Naive thymus-derived CD4-positive, alpha-beta T cell (primary cell): ENCODE measurements around the gene PHF14. TPM values are rescaled to one million over a fixed set of nuclear protein-coding genes. Genes with fewer than 3 reads are reported as not detected.
A peak's percentile ranks its signal among the peaks of the same experiment; 100 is the strongest.

Experiments
- ATAC-seq: fragments of 150-1000 bp; cut with Tn5 transposase; 2 replicates; pipeline ENCODE4 v1.10.0; 2021; ENCODE audit warnings: mild to moderate bottlenecking, moderate library complexity
- CTCF ChIA-PET: fragments of 350-600 bp; sonication (Branson Sonifier 250); formaldehyde crosslinking; loops from one replicate; lab custom pipeline; 2021; ENCODE audit warnings: antibody characterized with exemption; lab: Charles Lee
- POLR2A ChIA-PET: fragments of 350-600 bp; sonication (Branson Sonifier 250); formaldehyde crosslinking; loops from one replicate; lab custom pipeline; 2021; ENCODE audit warnings: antibody characterized with exemption, inconsistent platforms; lab: Charles Lee
- DNase-seq, 9 donors: peaks; one replicate each; pipeline versions ENCODE4 v3.0.0 to v3.0.0-alpha.2; 2020 to 2022; ENCODE audit warnings: mixed read lengths in 1 of 9
- H3K27ac ChIP-seq: one replicate; pipeline ENCODE4 v1.7.0; 2013; ENCODE audit warnings: mild to moderate bottlenecking, low read depth, low read length, moderate library complexity
- H3K27me3 ChIP-seq, 2 donors: one replicate each; pipeline ENCODE4 v1.7.0; 2013; ENCODE audit warnings: low read length in 2 of 2, mild to moderate bottlenecking in 2 of 2, moderate library complexity in 2 of 2; ENCODE audit not compliant: control insufficient read depth in 2 of 2, insufficient read depth in 2 of 2
- H3K36me3 ChIP-seq, 3 experiments: 1 replicate in 2 of 3; 2 replicates in 1 of 3; pipeline ENCODE4 v1.7.0; 2013; ENCODE audit warnings: low read length in 3 of 3, mild to moderate bottlenecking in 3 of 3, moderate library complexity in 1 of 3; ENCODE audit not compliant: insufficient read depth in 3 of 3, control insufficient read depth in 2 of 3
- H3K4me1 ChIP-seq, 2 donors: one replicate each; pipeline ENCODE4 v1.7.0; 2013; ENCODE audit warnings: low read length in 2 of 2, mild to moderate bottlenecking in 2 of 2, moderate library complexity in 1 of 2; ENCODE audit not compliant: control insufficient read depth in 2 of 2, insufficient read depth in 2 of 2
- H3K4me3 ChIP-seq: 2 replicates; pipeline ENCODE4 v1.7.0; 2013; ENCODE audit warnings: mild to moderate bottlenecking, low read length
- H3K9me3 ChIP-seq, 3 experiments: 1 replicate in 2 of 3; 2 replicates in 1 of 3; pipeline ENCODE4 v1.7.0; 2013; ENCODE audit warnings: low read length in 3 of 3; ENCODE audit not compliant: control insufficient read depth in 2 of 3
- H3K27ac Mint-ChIP-seq, 9 donors: one replicate each; pipeline ENCODE4 v1.8.0; 2020 to 2022; ENCODE audit warnings: mixed read lengths in 9 of 9, mild to moderate bottlenecking in 8 of 9, moderate library complexity in 5 of 9, inconsistent platforms in 2 of 9
- H3K27me3 Mint-ChIP-seq, 5 donors: one replicate each; pipeline ENCODE4 v1.8.0; 2021 to 2022; ENCODE audit warnings: mixed read lengths in 5 of 5, mild to moderate bottlenecking in 1 of 5
- H3K36me3 Mint-ChIP-seq, 5 donors: one replicate each; pipeline ENCODE4 v1.8.0; 2020 to 2022; ENCODE audit warnings: mixed read lengths in 5 of 5, mild to moderate bottlenecking in 3 of 5, inconsistent platforms in 1 of 5
- H3K4me1 Mint-ChIP-seq, 7 donors: one replicate each; pipeline ENCODE4 v1.8.0; 2020 to 2022; ENCODE audit warnings: mixed read lengths in 7 of 7, mild to moderate bottlenecking in 3 of 7, inconsistent platforms in 1 of 7
- H3K4me3 Mint-ChIP-seq, 10 donors: one replicate each; pipeline ENCODE4 v1.8.0; 2020 to 2022; ENCODE audit warnings: mild to moderate bottlenecking in 10 of 10, mixed read lengths in 10 of 10, moderate library complexity in 6 of 10, inconsistent platforms in 2 of 10
- H3K9me3 Mint-ChIP-seq, 11 donors: one replicate each; pipeline ENCODE4 v1.8.0; 2020 to 2022; ENCODE audit warnings: mixed read lengths in 11 of 11, mild to moderate bottlenecking in 4 of 11, inconsistent platforms in 1 of 11, moderate library complexity in 1 of 11
- intact Hi-C, 2 donors: fragments of 100-400 bp; cut with micrococcal nuclease; formaldehyde crosslinking; loops; one replicate each; pipeline ENCODE4 v1.15.1; 2023
- polyA plus RNA-seq, 2 donors: library from polyadenylated mRNA; unstranded; fragments of 300-500 nt; fragmentation: Illumina TruSeq; gene quantifications; one replicate each; pipeline ENCODE4 v1.2.3, GENCODE V29; 2021
- total RNA-seq, 6 experiments: library from RNA in 5 of 6; stranded (reverse) in 5 of 6; gene quantifications; 1 replicate in 5 of 6; 2 replicates in 1 of 6; pipeline ENCODE4 v1.2.3 and lab custom pipeline; 2021 to 2026

Gene PHF14
- total and polyA plus RNA-seq, 7 experiments from 2014 or later = 9.6 to 41.3 (median 31.2) TPM

GRCh38 chr7:11206177-11206899 lies 232.7 kb downstream of the PHF14 start:
- no peak overlapping the region for H3K4me3 ChIP-seq
- Mint-ChIP-seq H3K36me3 (no peaks in the 10 kb centered on the region), H3K27me3 (no peaks in the 10 kb centered on the region), H3K4me1 (no peaks in the 10 kb centered on the region), H3K4me3 (no peak overlapping the region), H3K9me3 (peaks cover 0 to 3% (median 0%) of the 10 kb centered on the region in 11 donors), H3K27ac (no peak overlapping the region)
- H3K27me3 ChIP-seq = no peaks in the 10 kb centered on the region
- DNase-seq (no peak), ATAC-seq (no peak)
- no peak overlapping the region for H3K27ac ChIP-seq
- ChIA-PET POLR2A (no interaction called here), CTCF (no interaction called here)
- H3K9me3 ChIP-seq = no peaks in the 10 kb centered on the region
- intact Hi-C loops = no loop called here
- H3K4me1 ChIP-seq = no peaks in the 10 kb centered on the region
- no peaks in the 10 kb centered on the region for H3K36me3 ChIP-seq

- ATAC-seq = no peak
- H3K36me3 Mint-ChIP-seq = no peaks in the 10 kb centered on the region
- DNase-seq = no peak
- no peaks in the 10 kb centered on the region for H3K9me3 ChIP-seq
- H3K27me3 ChIP-seq = no peaks in the 10 kb centered on the region
- peaks cover 0 to 5% (median 0%) of the 10 kb centered on the region in 5 donors for H3K27me3 Mint-ChIP-seq
- H3K27ac ChIP-seq = no peak overlapping the region
- ChIA-PET POLR2A (no interaction called here), CTCF (no interaction called here)
- intact Hi-C loops = no loop called here
- H3K4me1 Mint-ChIP-seq = peaks cover 0 to 4% (median 0%) of the 10 kb centered on the region in 7 donors
- no peak overlapping the region for H3K4me3 ChIP-seq
- no peaks in the 10 kb centered on the region for H3K4me1 ChIP-seq
- no peaks in the 10 kb centered on the region for H3K36me3 ChIP-seq
- peaks cover 0 to 3% (median 0%) of the 10 kb centered on the region in 11 donors for H3K9me3 Mint-ChIP-seq
- H3K27ac Mint-ChIP-seq = no peak overlapping the region
- H3K4me3 Mint-ChIP-seq = no peak overlapping the region
Observed at GRCh38 chr7:11207565-11207964, 233.9 kb downstream of the PHF14 start.

GRCh38 chr7:11208883-11209465 lies 235.3 kb downstream of the PHF14 start:
- H3K9me3 Mint-ChIP-seq = peaks cover 0 to 3% (median 0%) of the 10 kb centered on the region in 11 donors
- peaks cover 0 to 5% (median 0%) of the 10 kb centered on the region in 5 donors for H3K27me3 Mint-ChIP-seq
- peaks cover 0 to 4% (median 0%) of the 10 kb centered on the region in 7 donors for H3K4me1 Mint-ChIP-seq
- H3K27me3 ChIP-seq = no peaks in the 10 kb centered on the region
- H3K4me1 ChIP-seq = no peaks in the 10 kb centered on the region
- intact Hi-C loops = no loop called here
- no peak overlapping the region for H3K4me3 ChIP-seq
- no peak overlapping the region for H3K4me3 Mint-ChIP-seq
- DNase-seq (no peak), ATAC-seq (no peak)
- no peaks in the 10 kb centered on the region for H3K9me3 ChIP-seq
- POLR2A ChIA-PET = no interaction called here
- no peaks in the 10 kb centered on the region for H3K36me3 Mint-ChIP-seq
- no peak overlapping the region for H3K27ac ChIP-seq
- no peak overlapping the region for H3K27ac Mint-ChIP-seq
- CTCF ChIA-PET = no interaction called here
- no peaks in the 10 kb centered on the region for H3K36me3 ChIP-seq

- H3K27ac Mint-ChIP-seq = no peak overlapping the region
Observed at GRCh38 chr7:11210374-11210773, 236.7 kb downstream of the PHF14 start.

GRCh38 chr7:11212080-11212711 lies 238.5 kb downstream of the PHF14 start:
- no peak overlapping the region for H3K4me3 Mint-ChIP-seq
- Histone ChIP-seq H3K4me1 (no peaks in the 10 kb centered on the region), H3K4me3 (no peak overlapping the region), H3K27me3 (no peaks in the 10 kb centered on the region), H3K36me3 (no peaks in the 10 kb centered on the region), H3K9me3 (no peaks in the 10 kb centered on the region), H3K27ac (no peak overlapping the region)
- CTCF ChIA-PET = interaction anchor here (0.6 to 1.6 kb wide), 5 partner anchors 13 to 323 kb away, joined by 3 to 5 read pairs (median 3); a partner anchor contains a TSS
- H3K27me3 Mint-ChIP-seq = peaks cover 0 to 20% (median 5%) of the 10 kb centered on the region in 5 donors
- H3K27ac Mint-ChIP-seq = no peak overlapping the region
- no peaks in the 10 kb centered on the region for H3K36me3 Mint-ChIP-seq
- peaks cover 0 to 3% (median 0%) of the 10 kb centered on the region in 11 donors for H3K9me3 Mint-ChIP-seq
- H3K4me1 Mint-ChIP-seq = peaks cover 0 to 4% (median 0%) of the 10 kb centered on the region in 7 donors
- ATAC-seq (peak; percentile 73), DNase-seq (peak in 8 of 9 donors; percentile 2 to 51 (median 37))
- POLR2A ChIA-PET = interaction anchor here (1.4 kb wide), 1 partner anchor 272 kb away, joined by 5 read pairs; no protein-coding TSS in a partner anchor
- intact Hi-C loops = loop anchor here (1.0 to 5.0 kb wide), 5 partner anchors 240 to 800 kb away; partner anchors contain the start of gene PHF14 (in 1 of the 2)

More at GRCh38 chr7:11210374-11210773, 236.7 kb downstream of the PHF14 start:
- ATAC-seq = no peak
- DNase-seq = no peak
- Mint-ChIP-seq H3K36me3 (no peaks in the 10 kb centered on the region), H3K4me3 (no peak overlapping the region), H3K27me3 (peaks cover 0 to 9% (median 5%) of the 10 kb centered on the region in 5 donors), H3K9me3 (peaks cover 0 to 3% (median 0%) of the 10 kb centered on the region in 11 donors), H3K4me1 (peaks cover 0 to 4% (median 0%) of the 10 kb centered on the region in 7 donors)
- Histone ChIP-seq H3K36me3 (no peaks in the 10 kb centered on the region), H3K4me1 (no peaks in the 10 kb centered on the region), H3K9me3 (no peaks in the 10 kb centered on the region), H3K27me3 (no peaks in the 10 kb centered on the region), H3K27ac (no peak overlapping the region), H3K4me3 (no peak overlapping the region)
- CTCF ChIA-PET = interaction anchor here (1.3 kb wide), 1 partner anchor 11 kb away, joined by 3 read pairs; no protein-coding TSS in a partner anchor
- POLR2A ChIA-PET = interaction anchor here (0.6 kb wide), 1 partner anchor 87 kb away, joined by 3 read pairs; no protein-coding TSS in a partner anchor
- intact Hi-C loops = loop anchor here (5.0 kb wide), 2 partner anchors 238 to 798 kb away; partner anchors contain the start of gene PHF14 (in 1 of the 2)

GRCh38 chr7:11212816-11213215 lies 239.1 kb downstream of the PHF14 start:
- Histone ChIP-seq H3K9me3 (no peaks in the 10 kb centered on the region), H3K36me3 (no peaks in the 10 kb centered on the region), H3K4me1 (no peaks in the 10 kb centered on the region), H3K27me3 (no peaks in the 10 kb centered on the region), H3K27ac (no peak overlapping the region), H3K4me3 (no peak overlapping the region)
- Mint-ChIP-seq H3K36me3 (no peaks in the 10 kb centered on the region), H3K27me3 (peaks cover 0 to 20% (median 10%) of the 10 kb centered on the region in 5 donors), H3K4me3 (no peak overlapping the region), H3K27ac (no peak overlapping the region), H3K9me3 (peaks cover 0 to 3% (median 0%) of the 10 kb centered on the region in 11 donors), H3K4me1 (peaks cover 0 to 4% (median 0%) of the 10 kb centered on the region in 7 donors)
- intact Hi-C loops = loop anchor here (1.0 to 5.0 kb wide), 5 partner anchors 241 to 801 kb away; partner anchors contain the start of gene PHF14 (in 1 of the 2)
- CTCF ChIA-PET = interaction anchor here (0.6 to 1.6 kb wide), 4 partner anchors 13 to 321 kb away, joined by 3 to 5 read pairs (median 4); a partner anchor contains a TSS
- no peak for ATAC-seq
- POLR2A ChIA-PET = no interaction called here
- no peak for DNase-seq
